D721Med (cell line): Measurements from ENCODE around the gene EEFSEC.

Experiments used
- DNase-seq: peaks from one replicate; pipeline ENCODE4 v3.0.0; 2011; ENCODE audit warnings: low spot score; ENCODE audit not compliant: insufficient read length
- FAIRE-seq: peaks from 2 replicates; lab custom pipeline; 2011; peaks lifted over from hg19 to GRCh38; lab: Jason Lieb, UNC
- CTCF ChIP-seq: IDR thresholded peaks from 2 replicates; pipeline ENCODE4 v1.5.1; 2012; ENCODE audit warnings: mild to moderate bottlenecking, control low read depth; ENCODE audit not compliant: insufficient read depth; ENCODE audit errors: missing control alignments

The EEFSEC gene

GRCh38 chr3:128271536-128272332 lies 118.5 kb downstream of the EEFSEC start:
- DNase-seq (no peak), FAIRE-seq (no peak)
- TF ChIP-seq CTCF = no peak

- FAIRE-seq = no peak
- no peak for TF ChIP-seq CTCF
These were observed 120.0 kb downstream of the EEFSEC start for GRCh38 chr3:128273109-128273840.

GRCh38 chr3:128273841-128274573 lies 120.7 kb downstream of the EEFSEC start:
- DNase-seq (no peak), FAIRE-seq (no peak)
- TF ChIP-seq CTCF = no peak

More at GRCh38 chr3:128273109-128273840, 120.0 kb downstream of the EEFSEC start:
- no peak for DNase-seq

GRCh38 chr3:128274837-128275236 lies 121.6 kb downstream of the EEFSEC start:
- TF ChIP-seq CTCF = no peak
- DNase-seq (no peak), FAIRE-seq (no peak)

GRCh38 chr3:128275316-128276145 lies 122.2 kb downstream of the EEFSEC start:
- FAIRE-seq = no peak
- no peak for DNase-seq
- TF ChIP-seq CTCF = no peak

GRCh38 chr3:128276146-128276435 lies 122.8 kb downstream of the EEFSEC start:
- no peak for DNase-seq
- FAIRE-seq = no peak
- no peak for TF ChIP-seq CTCF
